ENCODE measurements around the gene ALX4.

The ALX4 gene

GRCh38 chr11:44255406-44256071, 54.4 kb downstream of the ALX4 start:
- in situ Hi-C loops (cut with MboI; ENCODE audit: low sequenced_read_pairs), result no loop called here

DNA sequence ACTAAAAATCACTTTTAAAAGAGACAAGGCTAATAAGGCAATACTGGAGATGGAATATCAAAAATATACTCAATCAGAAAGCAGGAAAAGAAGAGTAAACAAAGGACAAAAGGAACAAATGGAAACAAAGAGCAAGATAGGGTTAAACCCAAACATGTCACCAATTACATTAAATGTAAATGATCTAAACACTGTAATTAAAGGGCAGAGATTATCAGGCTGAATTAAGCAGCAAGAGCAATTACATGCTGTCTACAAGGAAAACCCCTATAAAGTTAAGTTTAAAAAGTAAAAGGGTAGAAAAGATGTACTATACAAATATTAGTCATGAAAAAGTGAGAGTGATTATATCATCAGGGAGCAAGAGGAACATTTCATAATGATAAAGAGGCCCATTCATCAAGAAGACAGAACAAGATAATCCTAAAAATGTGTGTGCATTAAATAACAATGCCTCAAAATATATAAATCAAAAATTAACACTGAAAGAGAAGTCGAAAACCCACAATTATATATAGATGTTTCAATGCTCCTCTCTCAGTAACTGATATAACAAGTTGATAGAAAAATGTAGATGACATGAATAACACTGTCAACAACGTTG, 56.8 kb downstream of the ALX4 start:
- in situ Hi-C loops (cut with MboI; ENCODE audit: low sequenced_read_pairs), result no loop called here

DNA sequence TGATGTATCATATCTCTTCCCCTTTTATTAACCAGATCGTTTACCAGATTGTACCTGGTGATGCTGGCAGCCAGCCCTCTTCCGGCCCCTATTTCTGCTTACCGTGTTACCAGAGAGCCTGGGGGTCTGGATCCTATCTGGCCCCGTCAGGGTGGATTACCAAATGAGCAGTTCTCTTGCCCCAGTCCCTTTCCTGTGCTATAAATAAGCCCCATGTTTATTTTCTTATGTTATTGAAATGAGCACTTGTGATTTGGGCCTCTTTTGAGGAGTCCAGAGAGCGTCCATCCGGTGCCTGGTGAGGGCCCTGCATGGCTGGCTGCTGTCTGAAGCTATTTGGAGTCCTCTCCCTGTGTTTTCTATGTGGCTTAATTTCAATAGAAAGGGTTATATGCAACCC, 59.5 kb downstream of the ALX4 start:
- in situ Hi-C loops (cut with MboI; ENCODE audit: low sequenced_read_pairs), result no loop called here

- in situ Hi-C loops (cut with MboI; ENCODE audit: low sequenced_read_pairs), result loop anchor here (25.0 kb wide), 1 partner anchor 89 kb away; no protein-coding TSS in a partner anchor
These were observed 61.8 kb downstream of the ALX4 start for GRCh38 chr11:44248109-44248508.

GRCh38 chr11:44247508-44247907, 62.4 kb downstream of the ALX4 start:
- in situ Hi-C loops (cut with MboI; ENCODE audit: low sequenced_read_pairs), result loop anchor here (25.0 kb wide), 1 partner anchor 90 kb away; no protein-coding TSS in a partner anchor

DNA sequence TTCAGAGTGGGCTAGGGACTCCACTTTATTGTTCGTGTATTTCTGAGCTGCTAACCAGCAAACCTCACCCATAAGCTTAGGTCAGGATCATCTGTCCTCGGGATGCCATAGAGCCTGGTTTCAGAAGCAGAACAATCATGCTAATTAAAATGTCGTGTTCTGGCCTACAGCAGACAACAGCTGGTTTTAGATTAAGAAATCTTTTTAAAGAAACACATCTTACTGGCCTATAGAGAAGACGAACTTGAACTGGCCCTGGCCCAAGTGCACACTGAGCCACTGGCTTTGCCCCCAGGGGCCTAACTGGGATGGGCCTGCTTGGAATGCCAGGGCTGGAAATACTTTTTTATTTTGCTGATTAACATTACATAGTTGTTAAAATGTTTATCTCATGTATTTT, 63.2 kb downstream of the ALX4 start:
- in situ Hi-C loops (cut with MboI; ENCODE audit: low sequenced_read_pairs), result loop anchor here (25.0 kb wide), 1 partner anchor 91 kb away; no protein-coding TSS in a partner anchor

- in situ Hi-C loops (cut with MboI; ENCODE audit: low sequenced_read_pairs), result loop anchor here (25.0 kb wide), 1 partner anchor 93 kb away; no protein-coding TSS in a partner anchor
These were observed 65.2 kb downstream of the ALX4 start for GRCh38 chr11:44244639-44245310.

DNA sequence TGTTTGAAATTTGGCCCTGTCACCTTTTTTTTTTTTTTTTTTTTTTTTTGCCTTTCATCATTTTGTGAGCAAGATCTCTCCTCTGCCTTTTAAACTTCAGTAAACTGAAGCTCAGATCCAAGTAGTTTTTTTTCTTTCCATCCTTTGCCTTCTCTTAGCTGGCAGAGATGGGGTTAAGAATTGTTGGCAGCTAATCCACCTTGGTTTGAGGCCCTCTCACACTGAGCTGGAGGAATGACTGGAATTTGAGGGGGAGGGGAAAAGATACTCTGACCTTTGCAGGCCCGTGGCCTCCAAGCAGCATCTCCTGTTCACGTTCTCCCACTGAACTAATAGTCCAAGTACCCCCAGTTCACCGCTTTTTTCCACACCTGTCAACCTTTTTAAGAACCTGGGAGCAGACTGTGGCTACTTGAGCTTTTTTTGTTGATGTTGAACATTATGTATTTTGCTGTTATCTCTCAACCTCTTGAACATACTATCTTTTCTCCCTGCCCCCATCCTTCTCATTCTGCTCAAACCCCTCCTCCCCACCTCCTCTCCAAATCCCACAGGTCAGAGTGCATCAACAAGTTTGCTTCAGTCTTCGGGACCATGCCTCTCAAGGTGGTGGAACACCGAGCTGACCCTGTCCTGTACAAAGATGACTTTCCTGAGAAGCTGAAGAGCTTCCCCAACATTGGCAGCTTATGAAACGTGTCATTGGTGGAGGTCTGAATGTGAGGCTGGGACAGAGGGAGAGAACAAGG, 66.2 kb downstream of the ALX4 start:
- in situ Hi-C loops (cut with MboI; ENCODE audit: low sequenced_read_pairs), result loop anchor here (25.0 kb wide), 1 partner anchor 94 kb away; no protein-coding TSS in a partner anchor

- in situ Hi-C loops (cut with MboI; ENCODE audit: low sequenced_read_pairs), result loop anchor here (25.0 kb wide), 1 partner anchor 94 kb away; no protein-coding TSS in a partner anchor
These were observed 66.9 kb downstream of the ALX4 start for GRCh38 chr11:44243086-44243485.

DNA sequence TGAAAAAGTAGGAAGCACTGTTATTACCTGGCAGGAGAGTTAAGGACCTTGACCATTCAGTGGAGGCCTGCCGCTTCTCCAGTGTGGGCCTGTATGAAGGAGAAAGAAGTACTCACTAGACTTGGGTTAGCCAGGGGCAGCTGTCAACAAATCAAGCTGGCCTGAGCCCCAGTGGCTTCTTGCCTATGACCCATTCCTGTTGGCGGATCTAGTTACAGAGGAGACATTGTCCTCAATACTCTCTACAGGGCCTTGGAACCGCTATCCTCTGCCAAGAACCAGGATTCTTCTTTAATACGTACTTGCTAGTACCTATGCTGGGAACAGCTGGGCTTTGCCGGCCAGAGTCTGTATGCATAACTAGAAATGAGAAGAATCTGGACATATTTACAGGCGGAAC, 68.1 kb downstream of the ALX4 start:
- in situ Hi-C loops (cut with MboI; ENCODE audit: low sequenced_read_pairs), result loop anchor here (25.0 kb wide), 1 partner anchor 95 kb away; no protein-coding TSS in a partner anchor

GRCh38 chr11:44237156-44237555, 72.8 kb downstream of the ALX4 start:
- in situ Hi-C loops (cut with MboI; ENCODE audit: low sequenced_read_pairs), result loop anchor here (25.0 kb wide), 1 partner anchor 100 kb away; no protein-coding TSS in a partner anchor

DNA sequence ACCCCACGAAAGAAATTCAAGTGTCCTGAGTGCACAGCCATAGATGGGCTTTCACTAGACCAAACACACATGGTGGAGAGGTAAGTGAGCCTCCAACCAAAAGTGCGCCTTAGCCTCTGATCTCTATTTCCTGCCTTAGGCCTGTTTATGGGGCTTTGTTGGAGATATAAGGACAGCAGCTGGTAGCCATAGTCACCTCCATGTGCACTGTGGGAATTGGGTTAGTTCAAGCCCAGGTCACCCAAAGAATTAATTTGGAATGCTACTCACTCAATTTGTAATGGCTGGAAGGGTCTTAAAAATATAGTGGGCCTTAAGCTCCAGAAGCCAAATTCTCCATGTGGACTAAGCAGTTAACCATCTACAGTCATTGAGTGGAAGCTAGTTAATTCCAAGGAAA, 73.6 kb downstream of the ALX4 start:
- in situ Hi-C loops (cut with MboI; ENCODE audit: low sequenced_read_pairs), result loop anchor here (25.0 kb wide), 1 partner anchor 101 kb away; no protein-coding TSS in a partner anchor

- in situ Hi-C loops (cut with MboI; ENCODE audit: low sequenced_read_pairs), result loop anchor here (25.0 kb wide), 1 partner anchor 102 kb away; no protein-coding TSS in a partner anchor
These were observed 74.2 kb downstream of the ALX4 start for GRCh38 chr11:44235765-44236201.

- in situ Hi-C loops (cut with MboI; ENCODE audit: low sequenced_read_pairs), result loop anchor here (25.0 kb wide), 1 partner anchor 108 kb away; no protein-coding TSS in a partner anchor
These were observed 80.3 kb downstream of the ALX4 start for GRCh38 chr11:44229624-44230023.

DNA sequence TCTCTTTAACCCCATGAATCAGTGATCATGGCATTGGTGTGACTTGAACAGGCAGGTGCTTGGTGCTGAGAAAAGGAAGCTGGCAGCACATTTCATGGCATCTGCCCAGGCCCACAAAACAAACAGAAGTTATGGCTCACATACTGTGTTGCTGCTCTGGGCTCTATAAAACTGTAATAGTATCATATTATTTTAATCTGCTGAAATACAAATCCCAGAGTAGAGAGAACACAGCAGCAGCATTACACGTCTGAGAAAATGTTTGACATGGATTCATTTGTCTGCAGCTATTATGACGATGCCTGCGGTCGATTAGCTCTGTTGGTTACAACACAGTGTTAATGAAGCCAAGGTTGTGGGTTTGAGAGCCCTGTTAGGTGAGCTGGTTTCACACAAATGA, 80.8 kb downstream of the ALX4 start:
- in situ Hi-C loops (cut with MboI; ENCODE audit: low sequenced_read_pairs), result loop anchor here (25.0 kb wide), 1 partner anchor 108 kb away; no protein-coding TSS in a partner anchor

GRCh38 chr11:44228379-44228778, 81.6 kb downstream of the ALX4 start:
- in situ Hi-C loops (cut with MboI; ENCODE audit: low sequenced_read_pairs), result loop anchor here (25.0 kb wide), 1 partner anchor 109 kb away; no protein-coding TSS in a partner anchor

DNA sequence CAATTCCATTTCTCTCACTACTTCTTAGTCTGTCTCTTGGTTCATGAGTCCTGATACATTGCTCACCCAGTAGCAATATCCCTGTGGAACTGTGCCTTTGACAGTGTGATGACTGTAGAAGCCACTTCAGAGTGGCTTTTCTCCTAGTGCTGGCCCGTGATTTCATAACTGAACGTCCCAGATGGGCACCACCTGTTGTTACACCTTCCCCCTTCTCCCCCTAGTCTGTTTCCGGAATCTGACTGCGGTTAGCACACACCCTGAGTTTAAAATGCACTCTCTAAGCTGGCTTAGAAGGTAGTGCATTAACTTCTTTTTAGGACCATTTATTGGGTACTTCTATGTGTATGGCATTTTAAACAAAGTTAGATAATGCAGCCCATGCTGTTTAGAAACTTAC, 83.0 kb downstream of the ALX4 start:
- in situ Hi-C loops (cut with MboI; ENCODE audit: low sequenced_read_pairs), result loop anchor here (25.0 kb wide), 1 partner anchor 110 kb away; no protein-coding TSS in a partner anchor

- in situ Hi-C loops (cut with MboI; ENCODE audit: low sequenced_read_pairs), result loop anchor here (25.0 kb wide), 1 partner anchor 111 kb away; no protein-coding TSS in a partner anchor
These were observed 83.4 kb downstream of the ALX4 start for GRCh38 chr11:44226490-44226889.

DNA sequence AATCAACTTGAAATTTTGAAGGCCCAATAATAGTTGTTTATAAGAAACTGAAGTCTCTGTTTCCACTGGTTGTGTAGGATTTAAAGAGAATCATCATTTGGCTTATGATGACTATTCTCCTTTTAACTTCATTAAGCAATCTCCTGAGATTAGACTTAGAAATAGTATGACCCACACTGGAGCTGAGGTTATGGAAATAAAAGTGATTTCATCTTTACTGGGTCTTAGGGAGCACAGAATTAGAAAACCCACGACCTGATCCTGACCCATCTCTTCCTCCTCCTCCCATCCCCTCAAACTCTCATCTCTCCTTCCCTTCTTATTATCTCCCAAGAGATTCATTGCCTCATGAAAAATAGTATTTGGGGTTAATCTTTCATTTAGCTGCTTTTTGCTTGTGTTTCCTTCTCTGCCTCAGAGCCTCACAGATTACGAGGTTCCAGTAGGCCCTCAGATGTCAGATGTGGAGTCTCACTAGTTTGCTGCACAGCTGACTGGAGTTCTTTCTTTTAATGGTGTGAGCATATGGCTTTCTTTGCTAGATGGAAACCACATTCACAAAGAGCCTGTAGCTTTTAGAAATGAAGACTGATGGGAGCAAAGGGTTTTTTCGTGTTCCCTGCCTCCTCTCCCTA, 85.0 kb downstream of the ALX4 start:
- in situ Hi-C loops (cut with MboI; ENCODE audit: low sequenced_read_pairs), result loop anchor here (25.0 kb wide), 1 partner anchor 112 kb away; no protein-coding TSS in a partner anchor

DNA sequence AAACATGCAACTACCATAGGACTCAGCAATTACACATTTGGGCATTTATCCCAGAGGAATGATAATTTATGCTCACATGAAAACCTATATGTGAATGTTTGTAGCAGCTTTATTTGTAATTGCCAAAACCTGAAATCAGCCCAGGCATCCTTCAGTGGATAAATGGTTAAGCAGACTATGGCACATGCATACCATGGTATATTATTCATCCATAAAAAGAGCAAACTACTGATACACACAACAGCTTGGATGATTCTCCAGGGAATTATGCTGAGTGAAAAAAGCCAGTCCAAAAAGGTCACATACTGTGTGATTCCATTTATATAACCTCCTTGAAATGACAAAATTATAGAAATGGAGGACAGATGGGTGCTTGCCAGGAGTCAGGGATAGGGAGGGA, 86.7 kb downstream of the ALX4 start:
- in situ Hi-C loops (cut with MboI; ENCODE audit: low sequenced_read_pairs), result no loop called here
